GM12874 (cell line): Measurements from ENCODE around the gene MAPKAPK3.

Source experiments
- CTCF ChIP-seq: IDR thresholded peaks from 2 replicates; pipeline ENCODE4 v1.5.1; 2011; ENCODE audit warnings: low read depth, mild to moderate bottlenecking, control low read depth, low read length, moderate library complexity; ENCODE audit not compliant: insufficient read depth

MAPKAPK3 gene

GRCh38 chr3:50662408-50662807, 45.5 kb downstream of the MAPKAPK3 start:
- TF ChIP-seq CTCF, result no peak

- no peak for TF ChIP-seq CTCF
These were observed 48.3 kb downstream of the MAPKAPK3 start for GRCh38 chr3:50665081-50665840.

GRCh38 chr3:50666837-50667236, 49.9 kb downstream of the MAPKAPK3 start:
- TF ChIP-seq CTCF, result no peak

GRCh38 chr3:50671331-50671730, 54.4 kb downstream of the MAPKAPK3 start:
- TF ChIP-seq CTCF, result no peak

GRCh38 chr3:50672656-50673055, 55.7 kb downstream of the MAPKAPK3 start:
- TF ChIP-seq CTCF, result no peak

GRCh38 chr3:50673931-50674330, 57.0 kb downstream of the MAPKAPK3 start:
- no peak for TF ChIP-seq CTCF

GRCh38 chr3:50674349-50675178, 57.6 kb downstream of the MAPKAPK3 start, which contains the start of gene DOCK3:
Gene DOCK3, plus strand, starts transcription at chr3:50674927. Its CDS starts 337 bp downstream, at chr3:50675264.
- no peak for TF ChIP-seq CTCF
